Measurements from ENCODE around the gene THOC3.
"Not testable (repeated sequence)": the region's sequence is repeated elsewhere in the genome, so short reads cannot be mapped to it uniquely, and the experiment has no call there.

DNA sequence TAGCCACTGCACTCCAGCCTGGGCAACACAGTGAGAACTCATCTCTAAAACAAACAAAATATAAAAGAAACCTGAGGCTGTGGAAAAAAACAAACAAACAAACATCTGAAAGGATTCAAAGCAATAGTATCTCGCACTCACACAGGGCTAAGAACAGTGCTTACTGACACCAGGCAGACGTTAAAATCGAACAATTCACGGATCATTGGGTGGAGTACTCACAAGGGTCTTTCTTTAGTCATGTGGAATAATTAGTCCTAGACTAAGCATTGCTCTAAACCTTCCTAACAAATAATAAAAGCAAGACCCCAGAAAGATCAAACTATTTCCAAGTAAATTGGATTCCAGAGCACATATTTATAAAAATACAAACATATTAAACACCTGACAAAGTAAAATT is 43.0 kb downstream of the THOC3 start:
- TF ChIP-seq, protein P1, sequence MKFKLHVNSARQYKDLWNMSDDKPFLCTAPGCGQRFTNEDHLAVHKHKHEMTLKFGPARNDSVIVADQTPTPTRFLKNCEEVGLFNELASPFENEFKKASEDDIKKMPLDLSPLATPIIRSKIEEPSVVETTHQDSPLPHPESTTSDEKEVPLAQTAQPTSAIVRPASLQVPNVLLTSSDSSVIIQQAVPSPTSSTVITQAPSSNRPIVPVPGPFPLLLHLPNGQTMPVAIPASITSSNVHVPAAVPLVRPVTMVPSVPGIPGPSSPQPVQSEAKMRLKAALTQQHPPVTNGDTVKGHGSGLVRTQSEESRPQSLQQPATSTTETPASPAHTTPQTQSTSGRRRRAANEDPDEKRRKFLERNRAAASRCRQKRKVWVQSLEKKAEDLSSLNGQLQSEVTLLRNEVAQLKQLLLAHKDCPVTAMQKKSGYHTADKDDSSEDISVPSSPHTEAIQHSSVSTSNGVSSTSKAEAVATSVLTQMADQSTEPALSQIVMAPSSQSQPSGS (CRISPR knock-in tag; IDR thresholded peaks at IDR 0.05; ENCODE audit: borderline replicate concordance, low read depth), result not testable (repeated sequence)
- TF ChIP-seq, protein P2, sequence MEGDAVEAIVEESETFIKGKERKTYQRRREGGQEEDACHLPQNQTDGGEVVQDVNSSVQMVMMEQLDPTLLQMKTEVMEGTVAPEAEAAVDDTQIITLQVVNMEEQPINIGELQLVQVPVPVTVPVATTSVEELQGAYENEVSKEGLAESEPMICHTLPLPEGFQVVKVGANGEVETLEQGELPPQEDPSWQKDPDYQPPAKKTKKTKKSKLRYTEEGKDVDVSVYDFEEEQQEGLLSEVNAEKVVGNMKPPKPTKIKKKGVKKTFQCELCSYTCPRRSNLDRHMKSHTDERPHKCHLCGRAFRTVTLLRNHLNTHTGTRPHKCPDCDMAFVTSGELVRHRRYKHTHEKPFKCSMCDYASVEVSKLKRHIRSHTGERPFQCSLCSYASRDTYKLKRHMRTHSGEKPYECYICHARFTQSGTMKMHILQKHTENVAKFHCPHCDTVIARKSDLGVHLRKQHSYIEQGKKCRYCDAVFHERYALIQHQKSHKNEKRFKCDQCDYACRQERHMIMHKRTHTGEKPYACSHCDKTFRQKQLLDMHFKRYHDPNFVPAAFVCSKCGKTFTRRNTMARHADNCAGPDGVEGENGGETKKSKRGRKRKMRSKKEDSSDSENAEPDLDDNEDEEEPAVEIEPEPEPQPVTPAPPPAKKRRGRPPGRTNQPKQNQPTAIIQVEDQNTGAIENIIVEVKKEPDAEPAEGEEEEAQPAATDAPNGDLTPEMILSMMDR (IDR thresholded peaks at IDR 0.05), result not testable (repeated sequence)
- not testable (repeated sequence) for TF ChIP-seq ZNF232 (CRISPR knock-in tag; IDR thresholded peaks at IDR 0.05); IRF2 (CRISPR knock-in tag; IDR thresholded peaks at IDR 0.05; ENCODE audit: borderline replicate concordance, low read depth); NR1H2 (CRISPR knock-in tag; IDR thresholded peaks at IDR 0.05); FOXJ3 (CRISPR knock-in tag; IDR thresholded peaks at IDR 0.05; ENCODE audit: borderline replicate concordance); TP53 (CRISPR knock-in tag; IDR thresholded peaks at IDR 0.05); CBFB (CRISPR knock-in tag; IDR thresholded peaks at IDR 0.05; ENCODE audit: low read depth)
- TF ChIP-seq, protein P3, sequence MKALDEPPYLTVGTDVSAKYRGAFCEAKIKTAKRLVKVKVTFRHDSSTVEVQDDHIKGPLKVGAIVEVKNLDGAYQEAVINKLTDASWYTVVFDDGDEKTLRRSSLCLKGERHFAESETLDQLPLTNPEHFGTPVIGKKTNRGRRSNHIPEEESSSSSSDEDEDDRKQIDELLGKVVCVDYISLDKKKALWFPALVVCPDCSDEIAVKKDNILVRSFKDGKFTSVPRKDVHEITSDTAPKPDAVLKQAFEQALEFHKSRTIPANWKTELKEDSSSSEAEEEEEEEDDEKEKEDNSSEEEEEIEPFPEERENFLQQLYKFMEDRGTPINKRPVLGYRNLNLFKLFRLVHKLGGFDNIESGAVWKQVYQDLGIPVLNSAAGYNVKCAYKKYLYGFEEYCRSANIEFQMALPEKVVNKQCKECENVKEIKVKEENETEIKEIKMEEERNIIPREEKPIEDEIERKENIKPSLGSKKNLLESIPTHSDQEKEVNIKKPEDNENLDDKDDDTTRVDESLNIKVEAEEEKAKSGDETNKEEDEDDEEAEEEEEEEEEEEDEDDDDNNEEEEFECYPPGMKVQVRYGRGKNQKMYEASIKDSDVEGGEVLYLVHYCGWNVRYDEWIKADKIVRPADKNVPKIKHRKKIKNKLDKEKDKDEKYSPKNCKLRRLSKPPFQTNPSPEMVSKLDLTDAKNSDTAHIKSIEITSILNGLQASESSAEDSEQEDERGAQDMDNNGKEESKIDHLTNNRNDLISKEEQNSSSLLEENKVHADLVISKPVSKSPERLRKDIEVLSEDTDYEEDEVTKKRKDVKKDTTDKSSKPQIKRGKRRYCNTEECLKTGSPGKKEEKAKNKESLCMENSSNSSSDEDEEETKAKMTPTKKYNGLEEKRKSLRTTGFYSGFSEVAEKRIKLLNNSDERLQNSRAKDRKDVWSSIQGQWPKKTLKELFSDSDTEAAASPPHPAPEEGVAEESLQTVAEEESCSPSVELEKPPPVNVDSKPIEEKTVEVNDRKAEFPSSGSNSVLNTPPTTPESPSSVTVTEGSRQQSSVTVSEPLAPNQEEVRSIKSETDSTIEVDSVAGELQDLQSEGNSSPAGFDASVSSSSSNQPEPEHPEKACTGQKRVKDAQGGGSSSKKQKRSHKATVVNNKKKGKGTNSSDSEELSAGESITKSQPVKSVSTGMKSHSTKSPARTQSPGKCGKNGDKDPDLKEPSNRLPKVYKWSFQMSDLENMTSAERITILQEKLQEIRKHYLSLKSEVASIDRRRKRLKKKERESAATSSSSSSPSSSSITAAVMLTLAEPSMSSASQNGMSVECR (CRISPR knock-in tag; IDR thresholded peaks at IDR 0.05; ENCODE audit: borderline replicate concordance), result not testable (repeated sequence)
- TF ChIP-seq, protein P4, sequence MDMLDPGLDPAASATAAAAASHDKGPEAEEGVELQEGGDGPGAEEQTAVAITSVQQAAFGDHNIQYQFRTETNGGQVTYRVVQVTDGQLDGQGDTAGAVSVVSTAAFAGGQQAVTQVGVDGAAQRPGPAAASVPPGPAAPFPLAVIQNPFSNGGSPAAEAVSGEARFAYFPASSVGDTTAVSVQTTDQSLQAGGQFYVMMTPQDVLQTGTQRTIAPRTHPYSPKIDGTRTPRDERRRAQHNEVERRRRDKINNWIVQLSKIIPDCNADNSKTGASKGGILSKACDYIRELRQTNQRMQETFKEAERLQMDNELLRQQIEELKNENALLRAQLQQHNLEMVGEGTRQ (CRISPR knock-in tag; IDR thresholded peaks at IDR 0.05), result not testable (repeated sequence)
- TF ChIP-seq, protein P5, sequence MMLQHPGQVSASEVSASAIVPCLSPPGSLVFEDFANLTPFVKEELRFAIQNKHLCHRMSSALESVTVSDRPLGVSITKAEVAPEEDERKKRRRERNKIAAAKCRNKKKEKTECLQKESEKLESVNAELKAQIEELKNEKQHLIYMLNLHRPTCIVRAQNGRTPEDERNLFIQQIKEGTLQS (CRISPR knock-in tag; conservative IDR thresholded peaks at IDR 0.05), result not testable (repeated sequence)

Data from WTC11 (cell line).